Sigmoid colon (tissue), 7 donors: Measurements from ENCODE around the gene CEP83. TPM values are rescaled to one million over a fixed set of nuclear protein-coding genes. Genes with fewer than 3 reads are reported as not detected.
"Not testable (repeated sequence)": the region's sequence is repeated elsewhere in the genome, so short reads cannot be mapped to it uniquely, and the experiment has no call there.

Experiments used
- DNase-seq: peaks from one replicate; pipeline ENCODE4 v3.0.0-alpha.2; 2019
- H3K27ac ChIP-seq, 4 donors: fragments of 200-600 bp; sonication (generic); one replicate each; pipeline ENCODE4 v1.5.1; 2016 to 2019; ENCODE audit warnings: mild to moderate bottlenecking in 1 of 4
- H3K27me3 ChIP-seq, 3 donors: fragments of 200-600 bp; sonication (generic); one replicate each; pipeline ENCODE4 v1.5.1; 2019; ENCODE audit warnings: mild to moderate bottlenecking in 1 of 3
- H3K36me3 ChIP-seq, 4 donors: fragments of 200-600 bp; sonication (generic); one replicate each; pipeline ENCODE4 v1.5.1; 2016 to 2019
- H3K4me1 ChIP-seq, 4 donors: fragments of 200-600 bp; sonication (generic); one replicate each; pipeline ENCODE4 v1.5.1; 2017 to 2019
- H3K4me3 ChIP-seq, 4 donors: fragments of 200-600 bp; sonication (generic); one replicate each; pipeline ENCODE4 v1.5.1; 2017 to 2019; ENCODE audit warnings: mild to moderate bottlenecking in 2 of 4, moderate library complexity in 1 of 4
- H3K9me3 ChIP-seq, 4 donors: fragments of 200-600 bp in 3 of 4; sonication (generic) in 3 of 4; one replicate each; pipeline versions ENCODE4 v1.5.1 to v1.6.1; 2013 to 2019
- CTCF ChIP-seq, 4 experiments: fragments of 450-650 bp in 3 of 4; fragments of 200-600 bp in 1 of 4; IDR thresholded peaks; one replicate each; pipeline ENCODE4 v1.5.1; 2016 to 2019; ENCODE audit warnings: antibody characterized with exemption in 4 of 4, mild to moderate bottlenecking in 3 of 4, moderate library complexity in 2 of 4
- EP300 ChIP-seq, 4 donors: sonication (generic); formaldehyde crosslinking; IDR thresholded peaks; one replicate each; pipeline ENCODE4 v1.6.1; 2017; ENCODE audit warnings: antibody characterized with exemption in 4 of 4
- POLR2A ChIP-seq, 2 donors: fragments of 450-650 bp; IDR thresholded peaks; one replicate each; pipeline ENCODE4 v1.6.1; 2016; ENCODE audit warnings: antibody characterized with exemption in 2 of 2, mild to moderate bottlenecking in 2 of 2, moderate library complexity in 2 of 2
- POLR2AphosphoS5 ChIP-seq, 4 donors: sonication (generic); formaldehyde crosslinking; IDR thresholded peaks; one replicate each; pipeline ENCODE4 v1.6.1; 2017; ENCODE audit warnings: antibody characterized with exemption in 4 of 4
- WGBS, 2 donors: extraction: QIAGEN DNeasy Blood & Tissue Kit; methylation state at CpG; one replicate each; pipeline ENCODE4 v1.1.7; 2013; 5-methylcytosine and 5-hydroxymethylcytosine counted together
- intact Hi-C: fragments of 100-400 bp; cut with DNase I; formaldehyde crosslinking; loops from one replicate; pipeline ENCODE4 v1.15.1; 2023
- polyA plus RNA-seq, 3 donors: library from polyadenylated mRNA; stranded (reverse); fragments of 200-250 nt; gene quantifications; one replicate each; pipeline ENCODE4 v1.2.3, GENCODE V29; 2013
- total RNA-seq, 4 donors: library from RNA; depleted of rRNA; stranded (reverse); fragments of >200 nt; gene quantifications; one replicate each; pipeline ENCODE4 v1.1.0, GENCODE V29; 2016
- donor health status: healthy with polysubstance abuse.
- donor health status: Bipolar disorder and iron deficiency.
- donor health status: healthy.

CEP83 gene
- total and polyA plus RNA-seq, 7 donors: 4.4 to 23.5 (median 7.9) TPM

- DNase-seq: no peak
- Histone ChIP-seq H3K9me3 (no peaks in the 10 kb centered on the region), H3K4me3 (no peak overlapping the region), H3K4me1 (no peaks in the 10 kb centered on the region), H3K27me3 (no peaks in the 10 kb centered on the region), H3K36me3 (no peaks in the 10 kb centered on the region), H3K27ac (no peak overlapping the region)
- intact Hi-C loops: no loop called here
- TF ChIP-seq POLR2A (IDR thresholded peaks at IDR 0.05) (no peak), CTCF (IDR thresholded peaks at IDR 0.05) (no peak), EP300 (IDR thresholded peaks at IDR 0.05) (no peak), POLR2AphosphoS5 (IDR thresholded peaks at IDR 0.05) (no peak)
- WGBS, 2 donors: 94 to 97% methylated on average over 8 of the region's 8 CpGs
These were observed 9.9 kb upstream of the CEP83 start for GRCh38 chr12:94469522-94469921.

GRCh38 chr12:94460616-94460959 lies 921 bp upstream of the CEP83 start:
- Histone ChIP-seq H3K4me1 (peaks cover 0 to 23% (median 17%) of the 10 kb centered on the region in 4 donors), H3K9me3 (no peaks in the 10 kb centered on the region), H3K4me3 (peak overlapping the region; percentile 73 to 77 (median 76)), H3K36me3 (no peaks in the 10 kb centered on the region), H3K27me3 (no peaks in the 10 kb centered on the region), H3K27ac (peak overlapping the region; percentile 91 to 95 (median 94))
- no peak for TF ChIP-seq POLR2A (IDR thresholded peaks at IDR 0.05)
- no peak for TF ChIP-seq EP300 (IDR thresholded peaks at IDR 0.05)
- no peak for TF ChIP-seq POLR2AphosphoS5 (IDR thresholded peaks at IDR 0.05)
- no peak for TF ChIP-seq CTCF (IDR thresholded peaks at IDR 0.05)
- DNase-seq: no peak
- WGBS, 2 donors: 14 to 24% methylated on average over 6 of the region's 6 CpGs
- intact Hi-C loops: loop anchor here (2.0 kb wide), 1 partner anchor 198 kb away; no protein-coding TSS in a partner anchor

- TF ChIP-seq EP300 (IDR thresholded peaks at IDR 0.05) (peak in 1 of 4 donors; percentile 29), CTCF (IDR thresholded peaks at IDR 0.05) (no peak), POLR2A (IDR thresholded peaks at IDR 0.05) (no peak), POLR2AphosphoS5 (IDR thresholded peaks at IDR 0.05) (no peak)
- intact Hi-C loops: no loop called here
- Histone ChIP-seq H3K36me3 (no peaks in the 10 kb centered on the region), H3K9me3 (no peaks in the 10 kb centered on the region), H3K27me3 (no peaks in the 10 kb centered on the region), H3K27ac (peak overlapping the region; percentile 91 to 95 (median 94)), H3K4me1 (peaks cover 0 to 23% (median 17%) of the 10 kb centered on the region in 4 donors), H3K4me3 (peak overlapping the region; percentile 73 to 77 (median 76))
- 0 to 1% methylated on average over 23 of the region's 23 CpGs for WGBS, 2 donors
- DNase-seq: no peak
These were observed 565 bp downstream of the CEP83 start for GRCh38 chr12:94458877-94459727.

- H3K4me3 ChIP-seq: no peak overlapping the region
- no peaks in the 10 kb centered on the region for H3K27me3 ChIP-seq
- WGBS, 2 donors: 83 to 94% methylated on average over 1 of the region's 1 CpG
- H3K9me3 ChIP-seq: no peaks in the 10 kb centered on the region
- TF ChIP-seq POLR2AphosphoS5 (IDR thresholded peaks at IDR 0.05) (no peak), CTCF (IDR thresholded peaks at IDR 0.05) (no peak)
- H3K36me3 ChIP-seq: no peaks in the 10 kb centered on the region
- peaks cover 0 to 23% (median 17%) of the 10 kb centered on the region in 4 donors for H3K4me1 ChIP-seq
- H3K27ac ChIP-seq: no peak overlapping the region
- intact Hi-C loops: no loop called here
- DNase-seq: no peak
These were observed 2.4 kb downstream of the CEP83 start for GRCh38 chr12:94457311-94457710.

GRCh38 chr12:94454318-94454717 lies 5.3 kb downstream of the CEP83 start:
- peaks cover 0 to 18% (median 12%) of the 10 kb centered on the region in 4 donors for H3K4me1 ChIP-seq
- H3K36me3 ChIP-seq, intact Hi-C loops, DNase-seq, H3K27ac ChIP-seq, H3K4me3 ChIP-seq, H3K27me3 ChIP-seq, H3K9me3 ChIP-seq: not testable (repeated sequence)
- WGBS, 2 donors: 97 to 98% methylated on average over 7 of the region's 7 CpGs
